ENCODE measurements around the gene SUGCT.
A peak's percentile ranks its signal among the peaks of the same experiment; 100 is the strongest.

The SUGCT gene

GRCh38 chr7:40223451-40224127 is 88.8 kb downstream of the SUGCT start:
- DNase-seq (ENCODE audit: low read depth), result no peak
- H3K4me3 ChIP-seq (ENCODE audit: low read length), result no peak overlapping the region
- no peak for TF ChIP-seq CTCF (conservative IDR thresholded peaks at IDR 0.05; ENCODE audit: low read depth, low read length)

- TF ChIP-seq CTCF (conservative IDR thresholded peaks at IDR 0.05; ENCODE audit: low read depth, low read length), result no peak
- no peak overlapping the region for H3K4me3 ChIP-seq (ENCODE audit: low read length)
- DNase-seq (ENCODE audit: low read depth), result no peak
Measured at GRCh38 chr7:40230101-40230500, 95.3 kb downstream of the SUGCT start.

- DNase-seq (ENCODE audit: low read depth), result no peak
- TF ChIP-seq CTCF (conservative IDR thresholded peaks at IDR 0.05; ENCODE audit: low read depth, low read length), result no peak
- no peak overlapping the region for H3K4me3 ChIP-seq (ENCODE audit: low read length)
Measured at GRCh38 chr7:40231796-40232195, 97.0 kb downstream of the SUGCT start.

- H3K4me3 ChIP-seq (ENCODE audit: low read length), result no peak overlapping the region
- DNase-seq (ENCODE audit: low read depth), result peak; percentile 34
- TF ChIP-seq CTCF (conservative IDR thresholded peaks at IDR 0.05; ENCODE audit: low read depth, low read length), result peak; percentile 65
Measured at GRCh38 chr7:40232242-40232893, 97.6 kb downstream of the SUGCT start.

GRCh38 chr7:40234046-40234445 is 99.2 kb downstream of the SUGCT start:
- no peak for DNase-seq (ENCODE audit: low read depth)

GRCh38 chr7:40234666-40235065 is 99.9 kb downstream of the SUGCT start:
- no peak for DNase-seq (ENCODE audit: low read depth)

More at GRCh38 chr7:40234046-40234445, 99.2 kb downstream of the SUGCT start:
- no peak for TF ChIP-seq CTCF (conservative IDR thresholded peaks at IDR 0.05; ENCODE audit: low read depth, low read length)
- no peak overlapping the region for H3K4me3 ChIP-seq (ENCODE audit: low read length)

More at GRCh38 chr7:40234666-40235065, 99.9 kb downstream of the SUGCT start:
- TF ChIP-seq CTCF (conservative IDR thresholded peaks at IDR 0.05; ENCODE audit: low read depth, low read length), result no peak
- no peak overlapping the region for H3K4me3 ChIP-seq (ENCODE audit: low read length)

Data from retinal pigment epithelial cell (primary cell).